Endothelial cell of umbilical vein (primary cell): ENCODE measurements around the gene CHST11.

Source experiments
- EZH2 ChIP-seq: IDR thresholded peaks from 2 replicates; pipeline ENCODE4 v1.6.1; 2012; ENCODE audit warnings: borderline replicate concordance, low read depth, mild to moderate bottlenecking, moderate library complexity, low read length, inconsistent platforms; ENCODE audit not compliant: severe bottlenecking
- FOS ChIP-seq: IDR thresholded peaks from 2 replicates; pipeline ENCODE4 v1.6.1; 2011; ENCODE audit warnings: mild to moderate bottlenecking, low read length, moderate library complexity, borderline replicate concordance; ENCODE audit not compliant: insufficient read depth
- POLR2A ChIP-seq: IDR thresholded peaks from 2 replicates; pipeline ENCODE4 v1.6.1; 2012; ENCODE audit warnings: low read depth, mild to moderate bottlenecking, control low read depth, low read length
- POLR2AphosphoS5 ChIP-seq: IDR thresholded peaks from 2 replicates; pipeline ENCODE4 v1.6.1; 2012; ENCODE audit warnings: low read depth, mild to moderate bottlenecking, control low read depth, low read length, moderate library complexity; ENCODE audit not compliant: insufficient read depth
- TF ChIP-seq, protein P1 (sequence below), 2 donors: IDR thresholded peaks; 1 replicate in 1 of 2; 2 replicates in 1 of 2; pipeline ENCODE4 v1.5.1; 2011; ENCODE audit warnings: low read length in 2 of 2, mild to moderate bottlenecking in 2 of 2, moderate library complexity in 2 of 2, control low read depth in 1 of 2, inconsistent platforms in 1 of 2, low read depth in 1 of 2; ENCODE audit not compliant: insufficient read depth in 1 of 2; ENCODE audit errors: extremely low read depth in 1 of 2
- TF ChIP-seq, protein P2 (sequence below): IDR thresholded peaks from 2 replicates; pipeline ENCODE4 v1.6.1; 2011; ENCODE audit not compliant: insufficient read depth, insufficient read length

DNA sequence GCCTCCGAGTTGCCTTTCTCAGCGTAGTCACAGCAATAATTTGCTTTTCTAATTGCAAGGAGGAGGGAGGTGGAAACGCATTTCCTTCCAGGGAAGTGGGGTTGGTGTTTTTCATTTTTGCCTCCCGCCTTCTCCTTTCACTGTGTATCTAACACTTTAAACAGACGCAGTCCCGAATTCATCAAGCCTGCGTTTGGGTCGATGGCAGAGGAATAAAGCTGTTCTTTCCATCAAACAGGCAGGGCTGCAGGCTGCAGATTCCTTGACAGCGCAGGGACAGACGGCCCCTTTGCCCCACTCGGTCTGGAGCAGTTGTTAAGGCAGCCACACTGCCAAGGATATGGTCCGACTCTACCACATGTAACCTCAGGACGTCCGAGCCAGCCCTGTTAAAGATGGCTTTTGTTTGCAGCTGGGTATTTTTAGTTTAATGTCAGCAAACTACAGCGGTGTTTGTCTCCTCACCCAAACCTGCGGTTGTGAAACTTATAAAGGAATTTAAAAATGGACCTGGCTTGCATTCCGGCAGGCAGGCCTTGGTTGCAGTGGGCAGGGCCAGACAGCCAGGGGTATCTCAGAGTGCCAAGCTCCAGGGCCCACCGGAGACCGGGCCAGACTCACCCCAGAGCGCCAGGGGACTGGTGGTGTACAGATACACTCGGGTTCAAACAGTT, 2.1 kb downstream of the CHST11 start:
- TF ChIP-seq, protein P1, sequence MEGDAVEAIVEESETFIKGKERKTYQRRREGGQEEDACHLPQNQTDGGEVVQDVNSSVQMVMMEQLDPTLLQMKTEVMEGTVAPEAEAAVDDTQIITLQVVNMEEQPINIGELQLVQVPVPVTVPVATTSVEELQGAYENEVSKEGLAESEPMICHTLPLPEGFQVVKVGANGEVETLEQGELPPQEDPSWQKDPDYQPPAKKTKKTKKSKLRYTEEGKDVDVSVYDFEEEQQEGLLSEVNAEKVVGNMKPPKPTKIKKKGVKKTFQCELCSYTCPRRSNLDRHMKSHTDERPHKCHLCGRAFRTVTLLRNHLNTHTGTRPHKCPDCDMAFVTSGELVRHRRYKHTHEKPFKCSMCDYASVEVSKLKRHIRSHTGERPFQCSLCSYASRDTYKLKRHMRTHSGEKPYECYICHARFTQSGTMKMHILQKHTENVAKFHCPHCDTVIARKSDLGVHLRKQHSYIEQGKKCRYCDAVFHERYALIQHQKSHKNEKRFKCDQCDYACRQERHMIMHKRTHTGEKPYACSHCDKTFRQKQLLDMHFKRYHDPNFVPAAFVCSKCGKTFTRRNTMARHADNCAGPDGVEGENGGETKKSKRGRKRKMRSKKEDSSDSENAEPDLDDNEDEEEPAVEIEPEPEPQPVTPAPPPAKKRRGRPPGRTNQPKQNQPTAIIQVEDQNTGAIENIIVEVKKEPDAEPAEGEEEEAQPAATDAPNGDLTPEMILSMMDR (IDR thresholded peaks at IDR 0.05; ENCODE audit: extremely low read depth in 1 of 2, insufficient read depth in 1 of 2, low read depth in 1 of 2, low read length in 2 of 2), result no peak
- TF ChIP-seq POLR2A (no peak), POLR2AphosphoS5 (no peak), FOS (no peak), EZH2 (no peak)
- TF ChIP-seq, protein P2, sequence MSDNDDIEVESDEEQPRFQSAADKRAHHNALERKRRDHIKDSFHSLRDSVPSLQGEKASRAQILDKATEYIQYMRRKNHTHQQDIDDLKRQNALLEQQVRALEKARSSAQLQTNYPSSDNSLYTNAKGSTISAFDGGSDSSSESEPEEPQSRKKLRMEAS, result no peak
